T1000 (cell line): ENCODE results near the gene CAPRIN1.
"Not testable (repeated sequence)": the region's sequence is repeated elsewhere in the genome, so short reads cannot be mapped to it uniquely, and the experiment has no call there.

Experiments
- DNase-seq: peaks from one replicate; lab custom pipeline; 2025; ENCODE audit warnings: mixed read lengths; lab: John Stamatoyannopoulos, UW

The CAPRIN1 gene

DNA sequence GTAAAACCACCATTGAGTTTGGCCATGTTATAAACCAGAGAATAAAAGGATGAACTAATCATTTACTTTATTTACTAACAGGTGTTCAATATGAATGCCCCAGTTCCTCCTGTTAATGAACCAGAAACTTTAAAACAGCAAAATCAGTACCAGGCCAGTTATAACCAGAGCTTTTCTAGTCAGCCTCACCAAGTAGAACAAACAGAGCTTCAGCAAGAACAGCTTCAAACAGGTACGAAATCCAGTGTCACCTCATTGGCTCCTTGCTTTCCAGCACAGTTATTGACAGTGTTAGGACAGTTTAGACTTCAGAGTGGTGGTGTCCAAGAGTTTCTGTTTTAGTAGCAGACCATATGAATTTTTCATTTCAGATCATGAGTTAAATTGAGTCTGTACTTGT, 40.3 kb downstream of the CAPRIN1 start:
- DNase-seq, result no peak

GRCh38 chr11:34094900-34095299, 43.4 kb downstream of the CAPRIN1 start:
- not testable (repeated sequence) for DNase-seq

DNA sequence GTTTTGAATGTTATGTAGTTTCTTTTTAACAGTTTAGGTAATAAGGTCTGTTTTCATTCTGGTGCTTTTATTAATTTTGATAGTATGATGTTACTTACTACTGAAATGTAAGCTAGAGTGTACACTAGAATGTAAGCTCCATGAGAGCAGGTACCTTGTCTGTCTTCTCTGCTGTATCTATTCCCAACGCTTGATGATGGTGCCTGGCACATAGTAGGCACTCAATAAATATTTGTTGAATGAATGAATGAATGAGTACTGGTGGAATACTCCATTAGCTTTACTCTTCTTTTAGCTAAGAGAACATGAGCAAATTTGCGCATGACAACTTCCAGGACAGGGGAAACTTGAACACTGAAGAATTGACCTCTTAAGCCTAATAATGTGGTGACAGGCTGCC, 47.3 kb downstream of the CAPRIN1 start:
- DNase-seq, result no peak

- DNase-seq, result no peak
Measured at GRCh38 chr11:34104680-34105078, 53.1 kb downstream of the CAPRIN1 start.

GRCh38 chr11:34105079-34105956, 53.8 kb downstream of the CAPRIN1 start, which contains the start of gene NAT10:
TSS of gene NAT10 (plus strand) at chr11:34105629. CDS start at chr11:34108226, 2,597 bp downstream.
- DNase-seq, result peak; percentile 92

DNA sequence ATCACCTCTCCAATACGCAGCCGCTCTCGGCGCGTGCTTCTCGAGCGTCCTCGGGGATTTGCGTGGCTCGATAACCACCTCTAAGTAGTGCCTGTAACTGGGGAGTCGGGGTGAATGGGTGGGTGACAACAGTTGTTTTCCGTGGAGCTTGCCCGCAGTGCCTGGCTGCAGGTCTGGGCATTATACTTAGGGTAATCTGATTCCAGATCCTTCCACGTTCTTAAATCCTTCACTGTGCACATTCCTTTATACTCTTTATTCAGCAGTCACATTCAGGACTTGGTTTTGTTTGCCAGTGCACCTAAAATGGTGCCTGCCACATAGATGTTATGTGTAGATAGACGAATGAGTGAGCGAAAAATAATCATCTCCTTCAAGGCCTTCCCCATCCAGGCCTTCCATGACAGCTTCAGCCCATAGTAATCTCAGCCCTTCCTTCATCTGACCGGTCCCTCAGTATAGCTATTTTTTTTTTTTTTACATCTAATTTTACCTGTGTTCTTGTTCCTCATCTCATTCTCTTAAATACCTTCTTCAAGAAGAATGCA, 54.5 kb downstream of the CAPRIN1 start:
- DNase-seq, result no peak

- no peak for DNase-seq
Measured at GRCh38 chr11:34111722-34112270, 60.3 kb downstream of the CAPRIN1 start.

DNA sequence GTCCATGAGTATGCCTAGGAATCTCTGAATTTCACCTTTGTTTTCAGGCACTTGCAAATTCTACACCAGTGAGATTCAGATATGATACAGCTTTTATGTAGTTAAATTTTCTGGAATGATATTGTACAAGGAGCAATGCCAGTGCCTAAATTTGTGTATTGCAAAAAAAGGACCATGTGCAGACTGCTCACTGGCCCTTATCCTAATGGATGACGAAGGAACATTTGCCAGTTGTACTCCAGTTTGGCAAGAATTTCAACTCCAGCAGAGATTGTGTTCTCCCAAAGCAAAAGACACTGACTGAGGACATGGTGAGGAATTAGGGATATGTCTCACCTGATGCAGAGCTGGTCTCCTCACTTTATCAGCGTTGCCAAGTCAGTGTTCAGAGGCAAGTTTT, 62.5 kb downstream of the CAPRIN1 start:
- no peak for DNase-seq

DNA sequence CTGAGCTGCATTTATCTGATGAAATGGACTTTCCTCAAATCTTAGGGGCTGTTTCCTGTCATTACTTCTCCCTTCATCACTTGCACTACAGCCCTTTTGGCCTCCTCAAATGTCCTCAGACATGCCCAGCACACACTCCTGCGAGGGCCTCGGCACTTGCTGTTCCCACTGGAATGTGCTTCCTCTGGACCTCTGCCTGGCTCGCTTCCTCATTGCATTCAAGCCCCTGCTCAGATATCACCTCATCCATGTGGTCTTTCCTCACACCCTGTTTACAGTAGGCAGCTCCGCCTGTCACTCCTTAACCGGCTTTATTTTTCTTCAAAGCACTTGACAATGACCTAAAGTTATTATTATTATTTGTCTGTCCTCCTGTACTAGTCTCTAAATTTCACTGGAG, 62.9 kb downstream of the CAPRIN1 start:
- no peak for DNase-seq

DNA sequence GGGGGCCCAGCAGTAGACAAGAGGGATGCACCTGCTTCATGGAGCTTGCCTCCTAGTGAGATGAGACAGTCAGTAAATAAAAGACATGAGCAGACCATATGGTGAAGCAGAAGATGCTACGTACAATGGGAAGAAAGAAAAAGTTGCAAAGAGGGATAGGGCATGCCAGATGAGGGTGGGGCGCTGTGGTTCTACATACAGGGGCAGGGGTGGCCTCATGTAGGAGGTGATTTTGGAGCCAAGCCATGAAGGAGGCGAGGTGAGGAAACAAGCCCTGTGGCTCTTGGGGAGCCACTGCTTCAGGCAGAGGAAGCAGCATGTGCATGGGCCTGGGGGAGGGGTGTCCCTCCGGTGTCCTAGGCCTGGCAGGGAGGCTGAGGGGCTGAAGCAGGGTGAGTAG, 69.1 kb downstream of the CAPRIN1 start:
- no peak for DNase-seq

- no peak for DNase-seq
Measured at GRCh38 chr11:34124885-34125668, 73.5 kb downstream of the CAPRIN1 start.

GRCh38 chr11:34126959-34127848, 75.7 kb downstream of the CAPRIN1 start:
- no peak for DNase-seq

DNA sequence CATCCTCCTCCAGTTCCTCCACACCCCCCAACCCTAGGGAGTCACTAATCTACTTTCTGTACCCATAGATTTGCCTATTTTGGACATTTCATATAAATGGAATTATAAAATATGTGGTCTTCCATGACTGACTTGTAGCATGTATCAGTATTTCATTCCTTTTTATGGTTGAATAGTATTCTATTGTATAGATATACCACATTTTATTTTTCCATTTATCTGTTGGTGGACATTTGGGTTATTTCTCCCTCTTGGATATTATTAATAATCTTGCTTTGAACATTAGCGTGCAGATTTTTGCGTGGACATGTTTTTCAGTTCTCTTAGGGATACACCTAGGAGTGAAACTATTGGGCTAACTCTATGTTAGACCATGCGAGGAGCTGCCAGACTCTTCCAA, 77.3 kb downstream of the CAPRIN1 start:
- DNase-seq, result no peak

GRCh38 chr11:34132261-34132965, 80.9 kb downstream of the CAPRIN1 start:
- DNase-seq, result no peak

DNA sequence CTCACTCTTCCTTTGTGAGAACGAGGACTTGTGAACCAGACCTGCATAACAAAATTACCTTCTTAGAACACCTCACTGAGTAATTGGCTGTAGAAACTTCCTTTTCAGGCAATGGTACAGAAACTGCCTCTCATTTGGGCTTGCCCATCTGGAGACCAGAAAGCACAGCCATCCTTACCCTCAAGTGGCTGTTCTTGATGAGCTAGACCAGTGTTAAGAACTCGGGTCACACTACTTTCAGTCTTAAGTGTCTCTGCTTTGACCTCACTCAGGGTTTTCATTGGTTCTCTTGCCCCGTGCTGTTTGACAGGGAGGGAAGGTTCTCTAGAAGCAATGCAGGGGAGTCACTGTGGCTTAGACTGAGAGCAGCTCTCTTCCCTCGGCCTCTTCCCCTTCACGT, 83.2 kb downstream of the CAPRIN1 start:
- no peak for DNase-seq

DNA sequence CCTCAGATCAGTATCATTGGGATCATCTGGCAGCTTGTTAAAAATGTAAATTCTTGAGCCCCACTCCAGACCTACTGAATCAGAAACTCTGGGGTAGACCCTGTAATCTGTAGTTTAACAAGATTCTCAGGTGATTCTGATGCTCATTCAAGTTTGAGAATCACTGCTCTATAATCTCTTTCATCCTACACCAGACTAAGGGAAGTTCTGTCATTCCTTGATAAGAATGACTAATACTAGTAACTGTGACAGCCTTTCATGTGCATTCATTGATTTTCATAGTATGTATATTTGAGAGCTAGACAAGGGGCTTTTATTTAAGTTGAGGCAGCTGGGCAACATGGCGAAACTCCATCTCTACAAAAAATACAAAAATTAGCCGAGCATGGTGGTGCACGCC, 83.9 kb downstream of the CAPRIN1 start:
- no peak for DNase-seq

DNA sequence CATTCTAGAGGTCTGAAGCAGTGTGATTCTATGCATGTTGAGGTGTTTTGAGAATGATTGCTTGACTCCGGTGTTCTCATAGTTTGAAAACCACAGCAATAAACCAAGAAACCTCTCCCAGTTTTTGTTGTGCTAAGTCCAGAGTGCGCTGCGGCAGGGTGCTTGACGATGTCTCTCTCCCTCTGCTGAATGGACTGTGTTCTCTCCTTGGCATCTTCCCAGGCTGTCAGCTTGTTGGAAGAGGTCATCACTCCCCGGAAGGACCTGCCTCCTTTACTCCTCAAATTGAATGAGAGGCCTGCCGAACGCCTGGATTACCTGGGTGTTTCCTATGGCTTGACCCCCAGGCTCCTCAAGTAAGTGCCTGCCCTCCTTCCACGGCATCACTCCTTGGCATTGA, 84.9 kb downstream of the CAPRIN1 start:
- DNase-seq, result no peak

- no peak for DNase-seq
Measured at GRCh38 chr11:34139346-34139745, 87.8 kb downstream of the CAPRIN1 start.

DNA sequence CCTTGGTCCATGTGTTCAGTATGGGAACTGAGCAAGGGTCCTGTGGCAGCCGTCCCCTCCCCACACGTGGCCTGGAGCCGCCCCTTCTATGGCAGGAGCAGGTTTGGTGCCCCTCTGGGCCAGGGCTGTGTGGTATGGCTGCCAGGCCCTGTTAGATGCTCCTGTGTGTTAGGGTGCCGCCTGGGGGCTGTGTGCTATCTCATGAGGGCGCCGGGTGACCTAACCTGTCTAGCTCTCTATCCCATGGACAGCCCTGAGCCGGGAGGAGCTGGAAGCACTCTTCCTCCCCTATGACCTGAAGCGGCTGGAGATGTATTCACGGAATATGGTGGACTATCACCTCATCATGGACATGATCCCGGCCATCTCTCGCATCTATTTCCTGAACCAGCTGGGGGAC, 88.6 kb downstream of the CAPRIN1 start:
- no peak for DNase-seq

DNA sequence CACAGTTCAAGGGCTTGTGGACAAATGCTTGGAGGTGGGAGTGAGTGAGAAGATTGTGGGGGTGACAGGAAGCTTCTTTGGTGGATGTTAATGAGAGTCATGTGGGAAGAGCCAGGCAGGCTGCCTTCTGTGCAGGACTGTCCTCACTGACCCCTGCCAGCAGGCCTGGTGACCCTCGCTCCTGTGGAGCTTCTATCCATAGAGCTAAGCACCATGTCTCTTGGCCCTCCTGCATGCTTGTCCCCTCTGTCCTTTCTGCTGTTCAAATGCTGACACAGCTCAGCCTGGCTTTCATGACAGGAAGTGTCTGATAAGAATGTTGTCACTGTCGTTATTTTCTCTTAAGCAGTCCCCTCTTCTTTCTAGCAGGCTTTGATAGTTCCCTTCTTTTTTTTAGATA, 91.5 kb downstream of the CAPRIN1 start:
- no peak for DNase-seq

GRCh38 chr11:34145073-34145472, 93.5 kb downstream of the CAPRIN1 start:
- no peak for DNase-seq
